ENCODE data around the gene SELP. TPM values are rescaled to one million over a fixed set of nuclear protein-coding genes. Genes with fewer than 3 reads are reported as not detected.

The SELP gene
- total RNA-seq, 1 experiment from 2014 or later, result not detected

DNA sequence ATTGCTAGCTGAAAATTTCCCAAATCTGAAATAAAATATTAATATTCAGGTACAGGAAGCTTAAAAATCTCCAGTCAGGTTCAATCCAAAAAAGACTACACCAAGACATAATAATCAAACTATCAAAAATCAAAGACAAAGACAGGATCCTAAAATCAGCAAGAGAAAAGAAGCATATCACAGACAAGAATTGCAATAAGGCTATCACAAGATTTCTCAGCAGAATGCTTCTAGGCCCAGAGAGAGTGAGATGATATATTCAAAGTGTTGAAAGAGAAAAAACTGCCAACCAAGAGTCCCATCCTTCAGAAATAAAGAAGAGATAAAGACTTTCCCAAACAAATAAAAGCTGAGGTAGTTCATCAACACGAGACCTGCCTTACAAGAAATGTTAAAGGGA is 5.0 kb upstream of the SELP start:
- in situ Hi-C loops (cut with HindIII; ENCODE audit: low pct_unique_long_range_greater_than_20kb, low sequenced_read_pairs), result no loop called here
- H3K4me1 ChIP-seq (ENCODE audit: control insufficient read depth, insufficient read depth, low read length), result no peaks in the 10 kb centered on the region
- peaks cover 7% of the 10 kb centered on the region; the same call in 1 of the 2 replicates for H3K9me3 ChIP-seq (ENCODE audit: control insufficient read depth, insufficient read depth, low read depth, low read length)
- no peak overlapping the region for H3K27ac ChIP-seq (ENCODE audit: low read length)
- ATAC-seq (no peak), DNase-seq (ENCODE audit: low read depth, low spot score) (no peak)
- intact Hi-C loops (cut with micrococcal nuclease; ENCODE audit: unreplicated experiment), result no loop called here
- no TSS peak for BruUV-seq (replicated peaks)
- TF ChIP-seq SIN3A (IDR thresholded peaks at IDR 0.05; ENCODE audit: borderline replicate concordance, insufficient read depth, low read depth, low read length), result no peak
- no peak for TF ChIP-seq CTCF (IDR thresholded peaks at IDR 0.05)
- TF ChIP-seq POLR2AphosphoS5 (IDR thresholded peaks at IDR 0.05; ENCODE audit: low read depth, low read length), result no peak
- TF ChIP-seq REST (IDR thresholded peaks at IDR 0.05; ENCODE audit: insufficient read depth in 1 of 2, low read depth in 2 of 2, low read length in 1 of 2), result no peak
- TF ChIP-seq TCF7L2 (IDR thresholded peaks at IDR 0.05; ENCODE audit: low read depth, low read length), result no peak
- ChIA-PET CTCF (no interaction called here), POLR2A (no interaction called here)
- H3K36me3 ChIP-seq (ENCODE audit: control insufficient read depth, insufficient read depth, low read length), result no peaks in the 10 kb centered on the region
- no peak overlapping the region for H3K4me3 ChIP-seq (ENCODE audit: low read depth in 2 of 2, low read length in 2 of 2)
- no peaks in the 10 kb centered on the region for H3K27me3 ChIP-seq (ENCODE audit: control insufficient read depth, insufficient read depth, low read length)

- H3K36me3 ChIP-seq (ENCODE audit: control insufficient read depth, insufficient read depth, low read length), result no peaks in the 10 kb centered on the region
- CTCF ChIA-PET, result no interaction called here
- H3K9me3 ChIP-seq (ENCODE audit: control insufficient read depth, insufficient read depth, low read depth, low read length), result peaks cover 7% of the 10 kb centered on the region; the same call in 1 of the 2 replicates
- no TSS peak for BruUV-seq (replicated peaks)
- no peaks in the 10 kb centered on the region for H3K4me1 ChIP-seq (ENCODE audit: control insufficient read depth, insufficient read depth, low read length)
- H3K27me3 ChIP-seq (ENCODE audit: control insufficient read depth, insufficient read depth, low read length), result no peaks in the 10 kb centered on the region
- intact Hi-C loops (cut with micrococcal nuclease; ENCODE audit: unreplicated experiment), result no loop called here
- DNase-seq (ENCODE audit: low read depth, low spot score) (no peak), ATAC-seq (no peak)
- no peak overlapping the region for H3K4me3 ChIP-seq (ENCODE audit: low read depth in 2 of 2, low read length in 2 of 2)
- H3K27ac ChIP-seq (ENCODE audit: low read length), result no peak overlapping the region
- POLR2A ChIA-PET, result no interaction called here
- no peak for TF ChIP-seq SIN3A (IDR thresholded peaks at IDR 0.05; ENCODE audit: borderline replicate concordance, insufficient read depth, low read depth, low read length)
- TF ChIP-seq TCF7L2 (IDR thresholded peaks at IDR 0.05; ENCODE audit: low read depth, low read length), result no peak
- TF ChIP-seq POLR2AphosphoS5 (IDR thresholded peaks at IDR 0.05; ENCODE audit: low read depth, low read length), result no peak
- TF ChIP-seq CTCF (IDR thresholded peaks at IDR 0.05), result no peak
- TF ChIP-seq REST (IDR thresholded peaks at IDR 0.05; ENCODE audit: insufficient read depth in 1 of 2, low read depth in 2 of 2, low read length in 1 of 2), result no peak
- in situ Hi-C loops (cut with HindIII; ENCODE audit: low pct_unique_long_range_greater_than_20kb, low sequenced_read_pairs), result no loop called here
Measured at GRCh38 chr1:169634145-169634544, 4.2 kb upstream of the SELP start.

Measured in Panc1 (cell line).